CD4-positive, alpha-beta T cell treated with Interleukin-10 for 1 hour (primary cell): ENCODE results near the gene NR3C2.
"Not testable (repeated sequence)": the region's sequence is repeated elsewhere in the genome, so short reads cannot be mapped to it uniquely, and the experiment has no call there.

Source experiments
- DNase-seq: peaks from one replicate; pipeline ENCODE4 v3.0.0-alpha.2; 2020

NR3C2 gene

GRCh38 chr4:148210661-148211060 is 231.6 kb downstream of the NR3C2 start:
- no peak for DNase-seq

GRCh38 chr4:148207068-148207467 is 235.1 kb downstream of the NR3C2 start:
- DNase-seq = no peak

- no peak for DNase-seq
Measured at GRCh38 chr4:148205476-148205875, 236.7 kb downstream of the NR3C2 start.

GRCh38 chr4:148204892-148205291 is 237.3 kb downstream of the NR3C2 start:
- DNase-seq = no peak

- DNase-seq = no peak
Measured at GRCh38 chr4:148204171-148204570, 238.0 kb downstream of the NR3C2 start.

GRCh38 chr4:148203056-148203898 is 238.9 kb downstream of the NR3C2 start:
- no peak for DNase-seq

- DNase-seq = no peak
Measured at GRCh38 chr4:148200960-148201359, 241.3 kb downstream of the NR3C2 start.

- no peak for DNase-seq
Measured at GRCh38 chr4:148196164-148196563, 246.1 kb downstream of the NR3C2 start.

- DNase-seq = no peak
Measured at GRCh38 chr4:148192526-148192925, 249.7 kb downstream of the NR3C2 start.

- DNase-seq = not testable (repeated sequence)
Measured at GRCh38 chr4:148187454-148188222, 254.6 kb downstream of the NR3C2 start.

GRCh38 chr4:148184922-148185321 is 257.3 kb downstream of the NR3C2 start:
- no peak for DNase-seq

- no peak for DNase-seq
Measured at GRCh38 chr4:148182230-148182911, 259.8 kb downstream of the NR3C2 start.

GRCh38 chr4:148173397-148174017 is 268.7 kb downstream of the NR3C2 start:
- DNase-seq = no peak

GRCh38 chr4:148171596-148171995 is 270.6 kb downstream of the NR3C2 start:
- DNase-seq = no peak

GRCh38 chr4:148170408-148171365 is 271.5 kb downstream of the NR3C2 start:
- peak; percentile 11 for DNase-seq

- no peak for DNase-seq
Measured at GRCh38 chr4:148166132-148166591, 276.1 kb downstream of the NR3C2 start.

GRCh38 chr4:148164557-148164956 is 277.7 kb downstream of the NR3C2 start:
- DNase-seq = no peak

- DNase-seq = no peak
Measured at GRCh38 chr4:148162991-148163390, 279.2 kb downstream of the NR3C2 start.

GRCh38 chr4:148162519-148162918 is 279.7 kb downstream of the NR3C2 start:
- no peak for DNase-seq

GRCh38 chr4:148161601-148162000 is 280.6 kb downstream of the NR3C2 start:
- DNase-seq = no peak

GRCh38 chr4:148159793-148160192 is 282.4 kb downstream of the NR3C2 start:
- no peak for DNase-seq

- DNase-seq = no peak
Measured at GRCh38 chr4:148154769-148155168, 287.4 kb downstream of the NR3C2 start.
